NCI-H82 treated with DMSO at 0.1 percent for 48 hours (cell line): ENCODE data around the gene TAF3.

Source experiments
- DNase-seq: peaks from one replicate; lab custom pipeline; 2025; ENCODE audit not compliant: unreplicated experiment; lab: John Stamatoyannopoulos, UW

The TAF3 gene

GRCh38 chr10:8043569-8044306 is 225.4 kb downstream of the TAF3 start:
- DNase-seq = no peak

- no peak for DNase-seq
Observed at GRCh38 chr10:8044331-8044907, 226.1 kb downstream of the TAF3 start.

GRCh38 chr10:8044908-8045725 is 226.8 kb downstream of the TAF3 start:
- DNase-seq = no peak

- DNase-seq = no peak
Observed at GRCh38 chr10:8045726-8046494, 227.6 kb downstream of the TAF3 start.

GRCh38 chr10:8047452-8048280 is 229.4 kb downstream of the TAF3 start:
- DNase-seq = no peak

GRCh38 chr10:8048281-8049008 is 230.1 kb downstream of the TAF3 start:
- DNase-seq = no peak

- no peak for DNase-seq
Observed at GRCh38 chr10:8049045-8049864, 230.9 kb downstream of the TAF3 start.

GRCh38 chr10:8049865-8050555 is 231.7 kb downstream of the TAF3 start:
- DNase-seq = no peak

GRCh38 chr10:8050556-8051108 is 232.3 kb downstream of the TAF3 start:
- no peak for DNase-seq

- no peak for DNase-seq
Observed at GRCh38 chr10:8051109-8051821, 233.0 kb downstream of the TAF3 start.

GRCh38 chr10:8051851-8052257 is 233.5 kb downstream of the TAF3 start:
- DNase-seq = no peak

- DNase-seq = no peak
Observed at GRCh38 chr10:8052341-8052955, 234.1 kb downstream of the TAF3 start.

GRCh38 chr10:8052956-8053445 is 234.7 kb downstream of the TAF3 start:
- no peak for DNase-seq

- peak; percentile 61 for DNase-seq
Observed at GRCh38 chr10:8053446-8054243, 235.3 kb downstream of the TAF3 start.

- DNase-seq = no peak
Observed at GRCh38 chr10:8054244-8054493, 235.9 kb downstream of the TAF3 start.
